GM21723 (cell line): ENCODE data around the gene ARIH2.
A peak's percentile ranks its signal among the peaks of the same experiment; 100 is the strongest.

ENCODE experiments used
- ATAC-seq: cut with Tn5 transposase; IDR thresholded peaks from one replicate; pipeline ENCODE4 v1.9.1; 2021; ENCODE audit warnings: mild to moderate bottlenecking, moderate library complexity; ENCODE audit not compliant: unreplicated experiment

Gene ARIH2

GRCh38 chr3:49018707-49019006 lies 100.0 kb downstream of the ARIH2 start:
- ATAC-seq: no peak

- ATAC-seq: no peak
Measured at GRCh38 chr3:49019941-49020329, 101.3 kb downstream of the ARIH2 start.

DNA sequence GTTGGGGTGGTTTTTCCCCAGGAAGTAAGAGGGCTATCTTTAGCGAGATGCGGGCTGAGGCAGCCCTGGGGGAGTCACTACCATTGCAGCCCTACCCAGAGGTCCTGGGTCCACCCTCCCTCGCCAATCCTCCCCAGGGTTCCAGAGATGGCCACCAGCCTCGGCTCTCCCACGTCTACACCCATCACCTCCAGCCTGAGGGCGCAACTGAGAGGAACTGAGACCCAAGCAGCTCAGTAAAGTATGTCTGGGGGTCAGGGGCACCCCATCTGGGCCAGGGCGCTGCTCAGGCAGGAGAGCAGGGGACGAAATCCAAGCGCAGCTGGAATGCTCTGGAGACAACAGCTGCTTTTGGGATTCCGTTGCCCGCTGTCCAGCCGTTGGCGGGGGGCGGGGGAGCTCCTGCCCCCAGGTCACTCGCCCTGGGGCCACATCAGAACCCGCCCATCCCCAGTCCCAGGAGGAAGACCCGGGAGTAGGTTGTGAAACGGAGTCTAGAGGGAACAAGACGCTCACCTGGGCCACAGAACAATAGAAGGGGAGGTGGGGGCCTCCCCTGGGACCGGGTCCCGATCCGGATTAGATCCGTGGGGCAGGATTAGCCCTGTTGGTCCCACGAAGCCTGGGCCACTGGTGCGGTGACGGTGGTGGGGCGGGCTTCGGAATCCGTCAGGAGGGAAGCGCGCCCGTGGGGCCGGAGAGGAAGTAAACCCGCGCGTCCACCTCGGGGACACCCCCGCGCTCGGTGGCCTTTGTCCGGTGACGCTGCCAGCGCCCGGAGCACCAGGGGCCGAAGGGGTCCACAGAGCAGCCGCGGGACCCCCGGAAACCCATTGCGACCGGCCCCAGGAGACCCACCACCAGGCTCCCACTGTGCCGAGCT lies 101.9 kb downstream of the ARIH2 start:
- ATAC-seq: peak; percentile 2

- ATAC-seq: peak; percentile 56
Measured at GRCh38 chr3:49021213-49021812, 102.7 kb downstream of the ARIH2 start.

DNA sequence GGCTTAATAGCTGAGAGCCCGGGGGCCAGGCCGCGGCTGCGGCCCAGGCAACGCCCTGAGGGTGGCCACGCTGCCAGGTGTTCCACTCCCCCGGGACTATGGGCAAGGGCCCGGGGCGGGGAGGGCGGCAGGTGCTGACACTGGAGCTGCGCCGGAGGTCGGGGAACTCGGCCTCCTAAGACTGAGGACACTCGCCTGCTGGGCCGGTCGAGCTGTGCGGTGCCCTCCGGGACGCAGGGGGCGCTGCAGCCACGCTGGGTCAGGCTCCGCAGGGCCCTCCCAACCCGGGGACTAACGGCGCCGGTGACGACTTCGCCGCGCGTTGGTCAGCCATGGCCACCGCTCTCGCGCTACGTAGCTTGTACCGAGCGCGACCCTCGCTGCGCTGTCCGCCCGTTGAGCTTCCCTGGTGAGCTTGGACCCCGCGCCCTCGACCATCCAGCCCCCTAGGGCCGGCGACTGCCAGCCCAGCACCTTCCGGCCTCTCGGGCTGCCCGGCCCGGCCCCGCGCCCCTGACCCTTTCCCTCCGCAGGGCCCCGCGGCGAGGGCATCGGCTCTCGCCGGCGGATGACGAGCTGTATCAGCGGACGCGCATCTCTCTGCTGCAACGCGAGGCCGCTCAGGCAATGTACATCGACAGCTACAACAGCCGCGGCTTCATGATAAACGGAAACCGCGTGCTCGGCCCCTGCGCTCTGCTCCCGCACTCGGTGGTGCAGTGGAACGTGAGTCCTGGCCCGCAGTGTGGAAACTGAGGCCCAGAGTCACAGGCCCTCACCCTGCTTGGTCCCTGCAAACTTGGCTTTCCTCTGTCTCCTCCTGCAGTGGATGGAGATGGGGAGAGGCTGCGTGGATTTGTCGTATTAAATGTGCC lies 103.4 kb downstream of the ARIH2 start, which contains the start of gene NDUFAF3:
NDUFAF3 (plus strand) TSS at position 309 of the 875 bp plus-strand sequence; CDS start at position 333, 24 bp downstream.
- peak; percentile 58 for ATAC-seq

GRCh38 chr3:49022688-49023171 lies 104.1 kb downstream of the ARIH2 start:
- ATAC-seq: no peak

DNA sequence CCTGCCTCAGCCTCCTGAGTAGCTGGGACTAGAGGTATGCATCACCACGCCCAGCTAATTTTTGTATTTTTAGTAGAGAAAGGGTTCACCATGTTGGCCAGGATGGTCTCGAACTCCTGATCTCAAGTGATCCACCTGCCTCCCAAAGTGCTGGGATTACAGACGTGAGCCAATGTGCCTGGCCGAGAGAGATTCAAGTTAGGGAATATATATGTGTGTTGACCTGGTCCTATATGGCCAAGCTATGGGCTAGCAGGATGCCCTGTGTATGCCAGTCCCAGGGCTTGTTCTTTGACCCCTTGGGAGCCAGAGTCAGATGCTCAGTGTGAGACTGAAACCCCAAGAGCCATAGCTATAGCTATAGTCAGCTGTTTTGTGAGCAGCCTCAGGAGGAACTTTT lies 105.1 kb downstream of the ARIH2 start:
- ATAC-seq: no peak

DNA sequence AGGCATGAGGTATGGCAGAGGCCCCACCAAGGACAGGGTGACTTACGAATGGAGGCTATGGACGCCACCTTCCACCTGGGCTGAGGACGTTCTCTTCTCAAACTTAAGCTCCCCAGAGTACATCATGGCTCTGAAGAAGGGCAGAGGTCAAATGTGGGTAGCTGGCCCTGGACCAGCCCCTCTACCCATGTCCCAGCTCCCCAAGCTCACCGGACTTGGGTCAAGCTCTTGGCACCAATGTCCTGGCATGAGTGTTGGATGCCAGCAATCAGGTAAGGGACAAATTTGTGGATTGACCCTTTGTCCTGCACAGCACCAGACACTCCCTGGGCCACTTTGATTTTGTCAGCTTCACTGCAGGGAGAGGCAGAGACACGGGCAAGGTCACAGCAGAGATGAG lies 105.8 kb downstream of the ARIH2 start:
- no peak for ATAC-seq

DNA sequence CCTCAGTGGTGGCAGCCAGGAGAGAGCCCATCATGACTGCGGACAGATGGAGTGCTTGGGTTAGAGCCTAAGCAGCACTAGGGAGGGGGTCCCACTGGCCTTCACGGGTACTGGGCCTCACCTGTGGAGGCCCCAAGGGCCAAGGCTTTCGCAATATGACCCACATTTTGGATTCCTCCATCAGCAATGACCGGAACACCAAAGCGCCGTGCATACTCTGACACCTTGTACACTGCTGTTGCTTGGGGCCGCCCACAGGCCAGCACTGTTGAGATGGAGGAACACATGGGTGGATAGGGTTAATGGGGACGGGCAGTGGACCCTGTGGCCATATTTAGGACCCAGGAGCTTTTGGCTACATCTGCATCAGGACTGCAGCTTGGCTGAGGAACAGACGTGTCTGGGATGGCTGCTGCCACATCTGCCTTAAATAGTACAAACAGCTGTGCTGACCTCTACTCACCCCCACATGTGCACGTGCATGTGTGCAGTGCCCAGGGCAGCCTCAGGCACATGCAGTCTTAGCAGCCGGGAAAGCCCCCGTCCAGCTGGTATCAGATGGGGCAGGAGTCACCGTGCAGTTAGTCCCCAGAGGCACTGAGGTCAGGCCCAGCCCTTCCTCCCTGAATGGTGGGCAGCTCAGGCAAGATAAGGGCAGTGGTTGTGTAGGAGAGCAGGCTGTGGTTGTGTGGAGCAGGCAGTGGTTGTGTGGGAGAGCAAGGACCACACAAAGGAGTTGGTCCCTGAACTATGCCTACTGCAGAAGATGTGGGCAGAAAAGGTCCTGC lies 106.6 kb downstream of the ARIH2 start:
- ATAC-seq: no peak

GRCh38 chr3:49025793-49026520 lies 107.3 kb downstream of the ARIH2 start:
- ATAC-seq: no peak

- no peak for ATAC-seq
Measured at GRCh38 chr3:49026536-49026935, 107.9 kb downstream of the ARIH2 start.

DNA sequence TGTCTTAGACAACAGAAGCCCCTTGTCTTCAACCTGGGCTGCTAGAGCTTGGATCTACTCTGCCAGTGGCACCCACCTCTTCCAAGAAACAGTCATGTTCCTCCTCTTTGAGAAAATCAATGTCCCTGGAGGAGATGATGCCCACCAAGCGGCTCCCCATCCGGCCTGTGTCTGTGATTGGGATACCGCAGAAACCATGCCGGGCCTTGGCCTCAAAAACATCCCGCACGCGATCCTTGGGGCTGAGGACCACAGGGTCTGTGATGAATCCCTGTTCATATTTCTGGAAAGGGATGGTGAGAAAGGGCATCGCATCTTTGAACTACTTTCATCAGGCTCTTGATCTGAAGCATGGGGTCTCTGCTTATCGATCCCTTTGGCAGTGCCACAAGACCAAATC lies 109.0 kb downstream of the ARIH2 start:
- no peak for ATAC-seq

DNA sequence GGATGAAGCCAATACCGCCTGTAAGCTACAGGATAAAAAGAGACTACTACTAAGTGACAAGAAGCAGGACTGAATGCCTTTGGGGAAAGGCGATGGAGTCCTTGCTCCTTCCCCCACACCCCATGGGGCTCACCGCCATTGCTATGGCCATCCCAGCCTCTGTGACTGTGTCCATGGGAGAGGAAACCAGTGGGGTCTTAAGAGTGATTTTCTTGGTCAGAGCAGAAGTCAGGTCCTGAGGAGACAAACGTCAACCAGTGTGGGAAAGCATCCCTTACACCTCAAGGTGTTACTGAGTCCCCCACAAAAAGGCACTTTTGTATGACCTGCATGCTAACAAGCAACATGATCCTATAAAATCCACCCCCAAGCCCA lies 109.6 kb downstream of the ARIH2 start:
- ATAC-seq: no peak

GRCh38 chr3:49028673-49029562 lies 110.3 kb downstream of the ARIH2 start, which contains the start of gene IMPDH2:
Gene IMPDH2 (minus strand): TSS chr3:49029398. CDS start chr3:49029350, 48 bp downstream.
- peak; percentile 86 for ATAC-seq

- no peak for ATAC-seq
Measured at GRCh38 chr3:49029563-49029884, 110.9 kb downstream of the ARIH2 start.

DNA sequence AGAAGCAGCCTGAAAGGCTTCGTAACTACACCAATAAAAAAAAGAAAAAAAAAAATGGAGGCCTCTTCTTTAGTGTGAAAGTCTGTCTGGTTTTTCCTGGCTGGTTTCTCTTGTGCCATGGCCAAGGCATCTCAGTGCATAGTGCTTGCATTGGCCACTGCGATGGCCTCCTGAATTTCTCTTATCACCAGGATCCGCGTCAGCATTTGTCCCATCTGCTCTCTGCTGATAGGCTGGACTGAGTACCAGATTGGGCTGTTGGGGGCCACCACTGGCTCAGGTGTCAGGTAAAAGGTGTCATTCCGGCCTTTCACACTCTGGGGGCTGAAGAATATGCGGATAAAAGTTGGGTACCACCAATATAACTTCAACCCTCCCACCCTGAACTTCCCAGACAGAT lies 111.7 kb downstream of the ARIH2 start:
- ATAC-seq: no peak

DNA sequence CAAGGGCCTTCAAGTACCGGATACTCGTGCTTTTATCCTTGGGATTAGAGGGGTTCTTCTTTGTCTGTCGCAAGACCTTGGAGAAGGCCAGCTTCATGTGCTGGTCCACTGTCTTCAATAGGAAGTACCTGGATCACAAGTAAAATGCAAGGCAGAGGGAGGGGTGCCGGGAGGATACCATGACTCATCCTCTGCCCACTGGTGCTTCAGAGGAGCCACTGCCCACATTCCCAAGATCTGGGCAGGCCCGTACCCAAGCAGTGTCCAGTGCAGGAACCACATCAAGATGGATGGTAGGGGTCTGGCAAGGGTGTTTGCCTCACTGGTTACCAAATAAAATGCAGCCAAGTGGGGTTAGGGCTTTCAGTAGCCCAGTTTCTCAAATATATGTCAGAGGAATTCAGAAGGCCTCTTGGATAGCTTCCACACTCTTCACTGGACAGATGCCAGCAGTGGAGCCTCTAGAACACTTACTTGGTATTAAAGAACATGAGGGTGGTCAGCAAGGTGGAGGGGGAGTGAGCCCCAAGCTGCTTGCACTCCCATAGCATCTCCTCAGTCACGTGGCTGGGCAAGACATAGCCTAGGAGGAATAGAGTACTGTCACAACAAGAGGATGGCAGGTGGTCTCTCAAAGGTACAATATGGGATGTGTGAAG lies 114.1 kb downstream of the ARIH2 start:
- no peak for ATAC-seq

DNA sequence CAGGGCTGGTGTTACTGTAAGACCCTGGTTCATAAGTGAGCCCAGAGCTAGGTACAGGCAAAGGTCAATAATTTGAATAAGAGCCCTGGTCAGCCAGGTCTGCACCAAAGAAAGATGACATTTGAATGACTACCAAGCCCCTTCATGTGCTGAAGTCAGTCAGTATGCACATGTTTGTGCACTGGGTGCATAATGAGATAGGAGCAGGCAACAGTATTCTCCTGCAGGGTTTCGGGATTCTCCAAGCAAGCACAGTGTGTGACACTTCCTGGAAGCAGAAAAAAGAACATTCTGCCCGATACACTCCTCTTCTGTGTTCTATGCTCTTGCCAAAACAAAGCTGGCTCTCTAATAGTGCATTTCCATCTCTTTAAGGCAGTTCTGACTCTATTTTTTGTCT lies 116.0 kb downstream of the ARIH2 start:
- no peak for ATAC-seq
